22Rv1 (cell line): ENCODE measurements around the gene IGSF9B.
A peak's percentile ranks its signal among the peaks of the same experiment; 100 is the strongest.

Source experiments
- H3K27ac ChIP-seq: fragments of 450-650 bp; 2 replicates; pipeline ENCODE4 v1.5.1; 2017
- CTCF ChIP-seq: fragments of 450-650 bp; IDR thresholded peaks from 2 replicates; pipeline ENCODE4 v1.5.1; 2017; ENCODE audit warnings: mild to moderate bottlenecking
- ZFX ChIP-seq: fragments of 450-650 bp; IDR thresholded peaks from 2 replicates; pipeline ENCODE4 v1.6.1; 2017; ENCODE audit warnings: antibody characterized with exemption, borderline replicate concordance

The IGSF9B gene

GRCh38 chr11:133930053-133930766, 26.6 kb downstream of the IGSF9B start:
- no peak for TF ChIP-seq ZFX
- no peak for TF ChIP-seq CTCF
- H3K27ac ChIP-seq, result no peak overlapping the region

DNA sequence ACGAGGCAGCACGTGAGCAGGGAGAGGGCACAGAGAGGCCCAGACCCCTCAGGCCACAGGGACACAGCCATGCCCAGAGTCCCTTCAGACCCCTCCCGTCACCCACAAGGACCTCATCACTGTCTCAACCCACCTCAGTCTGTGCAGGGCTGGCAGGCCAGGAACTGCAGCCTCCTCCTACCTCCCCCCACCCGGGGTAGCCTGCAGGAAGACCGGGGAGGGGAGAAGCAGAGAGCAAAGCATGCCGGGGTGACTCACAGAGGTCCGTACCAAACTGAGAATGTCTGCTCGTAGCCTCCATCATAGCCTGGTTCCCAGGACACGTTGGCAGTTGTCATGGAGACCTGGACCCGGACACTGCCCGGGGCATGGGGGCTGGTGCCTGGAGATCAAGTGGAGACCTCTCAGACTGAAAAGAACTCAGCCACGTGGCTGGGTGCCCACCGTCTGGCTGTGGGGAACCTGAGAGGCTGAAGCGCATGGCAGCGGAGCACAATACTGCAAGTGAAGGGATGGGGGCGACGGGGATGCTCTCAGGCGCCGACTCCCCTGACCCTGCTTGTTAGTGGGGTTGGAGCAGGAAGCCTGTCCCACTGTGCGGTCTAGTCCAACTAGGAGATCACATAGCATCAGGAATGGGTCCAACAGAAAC, 27.2 kb downstream of the IGSF9B start:
- no peak overlapping the region for H3K27ac ChIP-seq
- TF ChIP-seq ZFX (no peak), CTCF (no peak)

- TF ChIP-seq CTCF (no peak), ZFX (no peak)
- H3K27ac ChIP-seq, result no peak overlapping the region
Measured at GRCh38 chr11:133928628-133929059, 28.1 kb downstream of the IGSF9B start.

- TF ChIP-seq CTCF, result peak; percentile 80
- no peak for TF ChIP-seq ZFX
- H3K27ac ChIP-seq, result no peak overlapping the region
Measured at GRCh38 chr11:133927690-133928627, 28.8 kb downstream of the IGSF9B start.

DNA sequence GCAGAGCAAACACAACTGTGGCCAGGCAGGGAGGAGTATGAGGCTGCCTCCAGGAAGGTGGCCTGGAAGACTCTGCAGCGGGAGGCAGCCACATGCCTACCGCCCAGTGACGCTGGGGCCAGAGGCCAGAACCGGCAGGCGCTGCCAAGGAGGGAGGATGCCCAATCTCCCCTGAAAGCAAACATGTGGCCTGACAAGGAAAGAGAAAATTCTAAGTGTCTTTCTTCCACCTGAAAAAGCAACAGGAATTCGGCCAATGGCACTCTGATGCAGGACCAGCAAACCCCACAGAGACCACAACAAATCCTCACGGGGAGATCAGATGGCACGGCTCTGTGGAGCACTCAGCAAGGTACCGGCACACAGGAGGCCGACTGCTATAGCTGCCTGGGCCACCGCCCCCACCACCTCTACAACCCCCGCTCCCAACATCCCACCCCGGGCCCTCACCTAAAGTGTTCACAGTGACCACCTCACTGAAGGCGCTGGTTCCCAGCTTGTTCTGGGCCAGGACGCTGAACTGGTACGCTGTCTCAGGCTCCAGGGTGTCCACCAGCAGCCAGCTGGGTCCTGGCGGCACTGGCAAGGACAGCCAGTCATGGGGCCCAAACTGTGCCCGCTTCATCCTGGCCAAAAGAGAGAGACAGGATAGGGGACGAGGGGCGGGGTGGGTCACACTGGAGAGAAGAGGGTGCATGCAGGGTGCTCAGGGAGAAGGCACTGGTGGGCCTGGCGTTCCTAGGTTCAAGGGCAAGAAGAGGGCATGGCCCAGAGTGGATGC, 30.1 kb downstream of the IGSF9B start:
- TF ChIP-seq CTCF, result no peak
- TF ChIP-seq ZFX, result no peak
- H3K27ac ChIP-seq, result no peak overlapping the region

DNA sequence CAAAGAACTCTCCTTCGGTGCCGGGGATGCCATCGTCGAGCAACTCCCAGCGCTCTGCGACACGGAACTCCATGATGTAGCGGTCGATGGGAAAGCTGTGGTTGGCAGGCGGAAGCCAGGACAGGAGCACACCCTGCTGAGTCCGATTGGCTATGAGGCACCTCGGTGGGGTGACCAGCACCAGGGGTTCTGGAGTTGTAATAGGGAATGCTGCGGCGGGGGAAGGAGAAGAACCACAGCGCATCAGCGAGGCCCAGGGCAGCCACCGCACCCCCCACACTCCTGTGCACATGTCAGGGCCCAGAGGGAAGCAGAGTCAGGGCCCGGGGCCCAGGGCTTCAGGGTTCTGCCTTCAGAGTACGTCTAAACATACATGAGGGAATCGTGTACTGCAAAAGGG, 31.0 kb downstream of the IGSF9B start:
- H3K27ac ChIP-seq, result no peak overlapping the region
- no peak for TF ChIP-seq ZFX
- TF ChIP-seq CTCF, result no peak
